DND-41 (cell line): ENCODE results near the gene SCRN3.
"Not testable (repeated sequence)": the region's sequence is repeated elsewhere in the genome, so short reads cannot be mapped to it uniquely, and the experiment has no call there.

Experiments used
- ATAC-seq: fragments of 200-7000 bp; cut with Tn5 transposase; 3 replicates; pipeline ENCODE4 v1.9.1; 2021; ENCODE audit warnings: low read depth; ENCODE audit not compliant: insufficient read depth
- DNase-seq: peaks from one replicate; pipeline ENCODE4 v3.0.0-alpha.2; 2020
- H2AFZ ChIP-seq: 2 replicates; pipeline ENCODE4 v1.6.0; 2012; ENCODE audit warnings: low read depth, low read length
- H3K27ac ChIP-seq: 2 replicates; pipeline ENCODE4 v1.5.1; 2012; ENCODE audit warnings: low read length, inconsistent platforms
- H3K27me3 ChIP-seq: fragments of 200-600 bp; sonication (generic); 2 replicates; pipeline ENCODE4 v1.6.0; 2012; ENCODE audit warnings: low read length, mild to moderate bottlenecking, inconsistent platforms; ENCODE audit not compliant: insufficient read depth, poor library complexity
- H3K36me3 ChIP-seq: 2 replicates; pipeline ENCODE4 v1.5.1; 2012; ENCODE audit warnings: low read length, inconsistent platforms; ENCODE audit not compliant: insufficient read depth
- H3K4me1 ChIP-seq: 2 replicates; pipeline ENCODE4 v1.5.1; 2012; ENCODE audit warnings: mild to moderate bottlenecking, low read length; ENCODE audit not compliant: insufficient read depth
- H3K4me2 ChIP-seq: 2 replicates; pipeline ENCODE4 v1.6.0; 2012; ENCODE audit warnings: mild to moderate bottlenecking, moderate library complexity, low read length, inconsistent platforms; ENCODE audit not compliant: insufficient read depth
- H3K4me3 ChIP-seq, 2 experiments: fragments of 200-600 bp in 1 of 2; shearing (Covaris generic) in 1 of 2; 2 replicates each; pipeline ENCODE4 v1.5.1; 2012 to 2016; ENCODE audit warnings: inconsistent platforms in 2 of 2, low read length in 2 of 2, mild to moderate bottlenecking in 2 of 2, low read depth in 1 of 2, moderate library complexity in 1 of 2
- H3K79me2 ChIP-seq: 2 replicates; pipeline ENCODE4 v1.6.0; 2012; ENCODE audit warnings: low read length, inconsistent platforms; ENCODE audit not compliant: insufficient read depth
- H3K9ac ChIP-seq: 2 replicates; pipeline ENCODE4 v1.6.0; 2012; ENCODE audit warnings: low read depth, mild to moderate bottlenecking, inconsistent platforms, low read length, moderate library complexity
- H3K9me3 ChIP-seq: 2 replicates; pipeline ENCODE4 v1.5.1; 2012; ENCODE audit warnings: low read length, moderate library complexity, mild to moderate bottlenecking, inconsistent platforms; ENCODE audit not compliant: insufficient read depth, severe bottlenecking
- H4K20me1 ChIP-seq: 2 replicates; pipeline ENCODE4 v1.6.0; 2012; ENCODE audit warnings: low read length; ENCODE audit not compliant: insufficient read depth
- CTCF ChIP-seq: IDR thresholded peaks from 2 replicates; pipeline ENCODE4 v1.5.1; 2012; ENCODE audit warnings: borderline replicate concordance, low read length, moderate library complexity, mild to moderate bottlenecking; ENCODE audit not compliant: poor library complexity, severe bottlenecking; ENCODE audit errors: extremely low read depth
- EZH2 ChIP-seq: IDR thresholded peaks from 3 replicates; pipeline ENCODE4 v1.6.1; 2012; ENCODE audit warnings: borderline replicate concordance, low read depth, mild to moderate bottlenecking, moderate library complexity, low read length, inconsistent platforms; ENCODE audit not compliant: severe bottlenecking

SCRN3 gene

GRCh38 chr2:174400853-174401252, 5.3 kb downstream of the SCRN3 start:
- H3K9ac ChIP-seq = no peak overlapping the region
- H3K27ac ChIP-seq = no peak overlapping the region
- no peaks in the 10 kb centered on the region for H3K79me2 ChIP-seq
- DNase-seq = no peak
- ATAC-seq = no peak
- H3K9me3 ChIP-seq = no peaks in the 10 kb centered on the region
- H4K20me1 ChIP-seq = no peaks in the 10 kb centered on the region
- H3K36me3 ChIP-seq = peaks cover 16% of the 10 kb centered on the region; the same call in 1 of the 2 replicates
- H3K27me3 ChIP-seq = no peaks in the 10 kb centered on the region
- no peak overlapping the region for H3K4me3 ChIP-seq
- H3K4me2 ChIP-seq = no peak overlapping the region
- TF ChIP-seq EZH2 = no peak
- no peak for TF ChIP-seq CTCF
- H2AFZ ChIP-seq = no peak overlapping the region
- H3K4me1 ChIP-seq = peaks cover 17% of the 10 kb centered on the region

- no peak for ATAC-seq
- Histone ChIP-seq H2AFZ (no peak overlapping the region), H4K20me1 (no peaks in the 10 kb centered on the region), H3K4me2 (no peak overlapping the region), H3K9me3 (no peaks in the 10 kb centered on the region), H3K79me2 (no peaks in the 10 kb centered on the region), H3K9ac (no peak overlapping the region), H3K27ac (no peak overlapping the region), H3K36me3 (peaks cover 16% of the 10 kb centered on the region; the same call in 1 of the 2 replicates), H3K27me3 (no peaks in the 10 kb centered on the region), H3K4me1 (no peaks in the 10 kb centered on the region), H3K4me3 (no peak overlapping the region)
- no peak for DNase-seq
- TF ChIP-seq CTCF = no peak
- TF ChIP-seq EZH2 = no peak
Measured at GRCh38 chr2:174403628-174404027, 8.1 kb downstream of the SCRN3 start.

- not testable (repeated sequence) for DNase-seq, H3K9ac ChIP-seq, H2AFZ ChIP-seq, H3K27me3 ChIP-seq, H3K27ac ChIP-seq, H4K20me1 ChIP-seq, H3K9me3 ChIP-seq, H3K4me3 ChIP-seq, H3K4me1 ChIP-seq, H3K4me2 ChIP-seq, H3K79me2 ChIP-seq, ATAC-seq, H3K36me3 ChIP-seq
Measured at GRCh38 chr2:174410039-174410438, 14.5 kb downstream of the SCRN3 start.

- H3K4me2 ChIP-seq = no peak overlapping the region
- no peaks in the 10 kb centered on the region for H4K20me1 ChIP-seq
- H3K27ac ChIP-seq = no peak overlapping the region
- peaks cover 6% of the 10 kb centered on the region for H3K36me3 ChIP-seq
- no peak overlapping the region for H3K4me3 ChIP-seq
- DNase-seq (no peak), ATAC-seq (no peak)
- no peaks in the 10 kb centered on the region for H3K9me3 ChIP-seq
- H3K27me3 ChIP-seq = no peaks in the 10 kb centered on the region
- H3K9ac ChIP-seq = no peak overlapping the region
- TF ChIP-seq EZH2 (no peak), CTCF (no peak)
- H2AFZ ChIP-seq = no peak overlapping the region
- H3K4me1 ChIP-seq = no peaks in the 10 kb centered on the region
- H3K79me2 ChIP-seq = no peaks in the 10 kb centered on the region
Measured at GRCh38 chr2:174412256-174412655, 16.7 kb downstream of the SCRN3 start.
